H1 (cell line): ENCODE results near the gene ZDHHC8. TPM values are rescaled to one million over a fixed set of nuclear protein-coding genes. Genes with fewer than 3 reads are reported as not detected.

Experiments used
- CTCF ChIA-PET: fragments of 300-600 bp; sonication (Branson Sonifier 250); formaldehyde crosslinking; loops from one replicate; lab custom pipeline; 2021; ENCODE audit not compliant: partially characterized antibody; lab: Charles Lee
- POLR2A ChIA-PET: fragments of 300-600 bp; sonication (Branson Sonifier 250); formaldehyde crosslinking; loops from one replicate; lab custom pipeline; 2021; ENCODE audit warnings: inconsistent platforms; ENCODE audit not compliant: partially characterized antibody; lab: Charles Lee
- DNase-seq, 2 experiments: peaks; one replicate each; pipeline versions ENCODE4 v3.0.0 to v3.0.0-alpha.2; 2010 to 2022; ENCODE audit warnings: low spot score in 2 of 2, low read depth in 1 of 2, mixed read lengths in 1 of 2
- FAIRE-seq: peaks from 2 replicates; lab custom pipeline; 2011; peaks lifted over from hg19 to GRCh38; lab: Jason Lieb, UNC
- H2AFZ ChIP-seq: 2 replicates; pipeline ENCODE4 v1.8.1; 2012; ENCODE audit warnings: low read length, inconsistent platforms
- H2AK5ac ChIP-seq: 2 replicates; pipeline ENCODE4 v1.6.1; 2013; ENCODE audit warnings: low read depth, low read length
- H2BK120ac ChIP-seq: replicated peaks from 2 replicates; pipeline ENCODE3; 2013; ENCODE audit warnings: low read depth, low read length, inconsistent platforms
- H2BK12ac ChIP-seq: 2 replicates; pipeline ENCODE4 v1.6.1; 2013; ENCODE audit warnings: low read depth, low read length
- H2BK15ac ChIP-seq: 2 replicates; pipeline ENCODE4 v1.6.1; 2013; ENCODE audit warnings: low read length
- H2BK20ac ChIP-seq: 2 replicates; pipeline ENCODE4 v1.6.1; 2013; ENCODE audit warnings: low read length
- H2BK5ac ChIP-seq: 2 replicates; pipeline ENCODE4 v1.6.1; 2013; ENCODE audit warnings: low read depth, low read length
- H3K14ac ChIP-seq: 2 replicates; pipeline ENCODE4 v1.6.1; 2013; ENCODE audit warnings: inconsistent platforms; ENCODE audit not compliant: insufficient read length
- H3K18ac ChIP-seq: 2 replicates; pipeline ENCODE4 v1.6.1; 2013; ENCODE audit warnings: low read length; ENCODE audit errors: extremely low read depth
- H3K23ac ChIP-seq: 2 replicates; pipeline ENCODE4 v1.6.1; 2013; ENCODE audit warnings: inconsistent platforms; ENCODE audit not compliant: insufficient read length
- H3K23me2 ChIP-seq: 2 replicates; pipeline ENCODE4 v1.6.1; 2013; ENCODE audit warnings: low read depth, low read length
- H3K27ac ChIP-seq: 2 replicates; pipeline ENCODE4 v1.6.1; 2011; ENCODE audit warnings: low read depth, low read length, inconsistent platforms
- H3K27me3 ChIP-seq, 4 experiments: replicated peaks in 1 of 4; 1 replicate in 1 of 4; 2 replicates in 3 of 4; pipeline versions ENCODE4 v1.6.1 to v1.8.1; 2011 to 2013; ENCODE audit warnings: low read length in 3 of 4, mild to moderate bottlenecking in 3 of 4, inconsistent platforms in 2 of 4, mixed read lengths in 2 of 4, moderate library complexity in 1 of 4; ENCODE audit not compliant: control insufficient read depth in 3 of 4, insufficient read depth in 3 of 4; ENCODE audit errors: extremely low read depth in 1 of 4
- H3K36me3 ChIP-seq, 4 experiments: 2 replicates each; pipeline versions ENCODE4 v1.6.1 to v1.8.1; 2011 to 2013; ENCODE audit warnings: mild to moderate bottlenecking in 4 of 4, low read length in 3 of 4, moderate library complexity in 2 of 4, control low read depth in 1 of 4, inconsistent platforms in 1 of 4; ENCODE audit not compliant: insufficient read depth in 4 of 4, control insufficient read depth in 2 of 4
- H3K4ac ChIP-seq: replicated peaks from 2 replicates; pipeline ENCODE3; 2013; ENCODE audit warnings: low read length, low read depth, mixed read lengths, inconsistent platforms; ENCODE audit not compliant: insufficient read length
- H3K4me1 ChIP-seq, 4 experiments: replicated peaks in 1 of 4; 1 replicate in 1 of 4; 2 replicates in 3 of 4; pipeline versions ENCODE4 v1.6.1 to v1.8.1; 2011 to 2013; ENCODE audit warnings: low read length in 3 of 4, inconsistent platforms in 2 of 4, mixed read lengths in 1 of 4; ENCODE audit not compliant: insufficient read depth in 4 of 4, control insufficient read depth in 3 of 4
- H3K4me2 ChIP-seq, 2 experiments: 2 replicates each; pipeline versions ENCODE4 v1.6.1 to v1.8.1; 2011 to 2013; ENCODE audit warnings: low read depth in 2 of 2, low read length in 2 of 2, control low read depth in 1 of 2, inconsistent platforms in 1 of 2, mild to moderate bottlenecking in 1 of 2; ENCODE audit not compliant: insufficient read depth in 1 of 2
- H3K4me3 ChIP-seq, 4 experiments: fragments of 200-600, 300-600 bp in 1 of 4; sonication (generic), shearing (Covaris generic), sonication (Bioruptor Twin) in 1 of 4; 2 replicates each; pipeline versions ENCODE4 v1.5.1 to v1.8.1; 2011 to 2016; ENCODE audit warnings: low read length in 4 of 4, low read depth in 3 of 4, control low read depth in 2 of 4, inconsistent platforms in 2 of 4, mild to moderate bottlenecking in 2 of 4, mixed read lengths in 1 of 4, moderate library complexity in 1 of 4; ENCODE audit not compliant: insufficient read depth in 2 of 4; ENCODE audit errors: extremely low read depth in 1 of 4
- H3K56ac ChIP-seq: replicated peaks from 2 replicates; pipeline ENCODE3; 2013; ENCODE audit warnings: low read depth, mild to moderate bottlenecking, mixed read lengths, low read length, inconsistent platforms; ENCODE audit not compliant: insufficient read length
- H3K79me1 ChIP-seq: 2 replicates; pipeline ENCODE4 v1.6.1; 2013; ENCODE audit warnings: low read depth, low read length, control low read depth
- H3K79me2 ChIP-seq, 2 experiments: 2 replicates each; pipeline versions ENCODE4 v1.6.1 to v1.8.1; 2012 to 2013; ENCODE audit warnings: low read length in 2 of 2, mild to moderate bottlenecking in 2 of 2, inconsistent platforms in 1 of 2; ENCODE audit not compliant: insufficient read depth in 2 of 2, control insufficient read depth in 1 of 2
- H3K9ac ChIP-seq, 4 experiments: replicated peaks in 1 of 4; 1 replicate in 1 of 4; 2 replicates in 3 of 4; pipeline versions ENCODE4 v1.6.1 to v1.8.1; 2011 to 2013; ENCODE audit warnings: low read depth in 3 of 4, low read length in 3 of 4, control low read depth in 2 of 4, mild to moderate bottlenecking in 2 of 4, moderate library complexity in 2 of 4, inconsistent platforms in 1 of 4; ENCODE audit errors: extremely low read depth in 1 of 4
- H3K9me3 ChIP-seq, 2 experiments: 2 replicates each; pipeline versions ENCODE4 v1.6.1 to v1.8.1; 2012 to 2013; ENCODE audit warnings: mild to moderate bottlenecking in 2 of 2, moderate library complexity in 2 of 2, control low read depth in 1 of 2, inconsistent platforms in 1 of 2, low read depth in 1 of 2, low read length in 1 of 2, mixed read lengths in 1 of 2; ENCODE audit not compliant: insufficient read depth in 2 of 2
- H4K20me1 ChIP-seq, 2 experiments: replicated peaks in 1 of 2; 2 replicates each; pipeline versions ENCODE3 to v1.8.1; 2011 to 2013; ENCODE audit warnings: inconsistent platforms in 2 of 2, low read length in 2 of 2, mild to moderate bottlenecking in 1 of 2; ENCODE audit not compliant: insufficient read depth in 2 of 2, control insufficient read depth in 1 of 2
- H4K5ac ChIP-seq: 2 replicates; pipeline ENCODE4 v1.6.1; 2013; ENCODE audit warnings: low read length, low read depth, mixed read lengths, inconsistent platforms; ENCODE audit not compliant: insufficient read length
- H4K8ac ChIP-seq: 2 replicates; pipeline ENCODE4 v1.8.0; 2013; ENCODE audit warnings: mild to moderate bottlenecking, moderate library complexity, low read length, inconsistent platforms; ENCODE audit not compliant: insufficient read depth; ENCODE audit errors: extremely low read depth
- H4K91ac ChIP-seq: replicated peaks from 2 replicates; pipeline ENCODE3; 2013; ENCODE audit warnings: low read length, mixed read lengths, inconsistent platforms; ENCODE audit not compliant: insufficient read length
- CBX5 ChIP-seq: fragments of 300-800, 300-1000 bp; sonication (generic); IDR thresholded peaks from 2 replicates; pipeline ENCODE4 v1.7.1; 2016; ENCODE audit warnings: antibody characterized with exemption, low read length, low read depth
- CEBPB ChIP-seq: IDR thresholded peaks from 2 replicates; pipeline ENCODE4 v1.6.1; 2012; ENCODE audit warnings: low read depth, low read length
- EP300 ChIP-seq, 2 experiments: IDR thresholded peaks; 1 replicate in 1 of 2; 2 replicates in 1 of 2; pipeline ENCODE4 v1.6.1; 2011 to 2012; ENCODE audit warnings: low read depth in 2 of 2, low read length in 2 of 2, mild to moderate bottlenecking in 2 of 2, borderline replicate concordance in 1 of 2, inconsistent platforms in 1 of 2, moderate library complexity in 1 of 2
- KDM5A ChIP-seq: fragments of 200-600 bp; IDR thresholded peaks from 2 replicates; pipeline ENCODE4 v1.7.1; 2012; ENCODE audit warnings: mild to moderate bottlenecking, low read length, inconsistent platforms, mixed read lengths
- WGBS, 2 experiments: shearing (Covaris generic) in 1 of 2; methylation state at CpG; one replicate each; pipeline versions ENCODE4 v1.1.6 to v1.1.7; 2013 to 2015; ENCODE audit warnings: low lambda C conversion rate in 2 of 2, mixed read lengths in 2 of 2, inconsistent platforms in 1 of 2, low coverage in 1 of 2, missing lambda C conversion rate in 1 of 2; ENCODE audit not compliant: insufficient replicate concordance in 2 of 2, insufficient coverage in 1 of 2, insufficient read length in 1 of 2; ENCODE audit errors: extremely low coverage in 1 of 2, missing lambda C conversion rate in 1 of 2; 5-methylcytosine and 5-hydroxymethylcytosine counted together
- polyA plus RNA-seq, 7 experiments: library from polyadenylated mRNA; depleted of rRNA in 3 of 7; stranded (reverse) in 5 of 7; unstranded in 2 of 7; fragments of >200 nt in 5 of 7; fragments of 200-250 nt in 2 of 7; gene quantifications; 1 replicate in 5 of 7; 2 replicates in 1 of 7; 4 replicates in 1 of 7; pipeline versions ENCODE4 v1.2.1 to v1.2.3, GENCODE V29; 2011 to 2013; ENCODE audit warnings: missing spikeins in 2 of 7, mixed read lengths in 2 of 7
- total RNA-seq: library from RNA; stranded (reverse); fragmentation: NEBNext Ultra II Directional; extraction: Animal tissue kit (Norgen Biotek cat#: 25700); gene quantifications from 2 replicates; pipeline ENCODE4 v1.2.1, GENCODE V29; 2021
- TF ChIP-seq, protein P1 (sequence below): IDR thresholded peaks from 2 replicates; pipeline ENCODE4 v1.6.1; 2011; ENCODE audit warnings: low read length, improper control_type of control experiment

Gene ZDHHC8
- total and polyA plus RNA-seq, 2 of the 8 experiments (the other 6 are each of a cell fraction or from before 2014, with no cell fraction given), result 18.6 to 65.6 TPM

DNA sequence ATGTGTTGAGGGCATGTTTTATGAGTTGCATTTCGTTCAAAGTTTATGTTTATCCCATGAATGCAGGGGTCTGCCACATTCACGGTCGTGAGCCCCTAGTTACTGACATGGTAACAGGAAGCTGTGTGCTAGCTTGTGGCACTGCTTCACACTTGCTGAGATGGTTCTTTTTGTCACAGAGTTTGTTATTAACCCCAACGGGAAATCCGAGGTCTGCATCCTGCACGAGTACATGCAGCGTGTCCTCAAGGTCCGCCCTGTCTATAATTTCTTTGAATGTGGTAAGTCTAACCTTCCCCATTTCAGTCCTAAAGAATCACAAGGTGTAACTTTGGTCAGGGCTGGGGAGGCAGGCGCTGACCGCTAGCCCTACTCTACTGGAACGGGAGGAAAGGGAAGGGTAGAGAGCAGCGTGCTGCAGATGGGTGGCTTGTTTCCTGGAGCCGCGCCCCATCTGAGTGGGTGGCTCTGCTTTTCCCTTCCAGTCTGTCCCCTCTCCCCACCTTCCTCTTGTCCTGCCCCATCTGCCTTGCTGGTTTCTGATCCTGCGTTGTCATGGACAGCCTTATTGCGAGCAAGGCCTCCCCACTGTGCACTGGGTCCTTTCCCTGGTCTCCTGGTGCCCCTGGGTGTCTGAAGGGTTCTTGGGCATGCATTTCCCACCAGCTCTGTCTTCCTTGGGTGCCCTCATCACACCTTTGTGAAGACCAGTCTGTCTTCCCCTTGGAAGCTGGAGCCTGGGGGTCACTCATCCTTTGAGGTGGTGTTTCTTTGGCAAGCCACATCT, 39.7 kb upstream of the ZDHHC8 start:
- Histone ChIP-seq H3K79me2 (peaks cover 0 to 16% of the 10 kb centered on the region in 2 experiments; a peak in 1 of 4 replicates), H3K36me3 (peaks cover 67 to 97% (median 87%) of the 10 kb centered on the region in 4 experiments), H4K91ac (no peak overlapping the region)

More for the DNA sequence above, 39.7 kb upstream of the ZDHHC8 start:
- H3K23ac ChIP-seq, result no peak overlapping the region
- no peak overlapping the region for H3K18ac ChIP-seq
- H4K5ac ChIP-seq, result no peak overlapping the region
- H3K23me2 ChIP-seq, result no peaks in the 10 kb centered on the region
- no peak overlapping the region for H2BK12ac ChIP-seq
- H3K14ac ChIP-seq, result no peak overlapping the region
- no peak overlapping the region for H2BK120ac ChIP-seq
- H3K4me2 ChIP-seq, result no peak overlapping the region
- no peak overlapping the region for H3K4ac ChIP-seq
- H3K27ac ChIP-seq, result no peak overlapping the region
- no peak for FAIRE-seq
- H3K9ac ChIP-seq, result no peak overlapping the region
- no peak for DNase-seq
- H3K9me3 ChIP-seq, result no peaks in the 10 kb centered on the region; a peak in 1 of 4 replicates
- CTCF ChIA-PET, result interaction anchor here (1.1 to 2.8 kb wide), 2 partner anchors 14 to 19 kb away, joined by 4 to 16 read pairs; no protein-coding TSS in a partner anchor
- no peak for TF ChIP-seq KDM5A
- no peak for TF ChIP-seq EP300 (IDR thresholded peaks at IDR 0.05; ENCODE audit: borderline replicate concordance in 1 of 2, low read depth in 2 of 2, low read length in 2 of 2)
- TF ChIP-seq, protein P1, sequence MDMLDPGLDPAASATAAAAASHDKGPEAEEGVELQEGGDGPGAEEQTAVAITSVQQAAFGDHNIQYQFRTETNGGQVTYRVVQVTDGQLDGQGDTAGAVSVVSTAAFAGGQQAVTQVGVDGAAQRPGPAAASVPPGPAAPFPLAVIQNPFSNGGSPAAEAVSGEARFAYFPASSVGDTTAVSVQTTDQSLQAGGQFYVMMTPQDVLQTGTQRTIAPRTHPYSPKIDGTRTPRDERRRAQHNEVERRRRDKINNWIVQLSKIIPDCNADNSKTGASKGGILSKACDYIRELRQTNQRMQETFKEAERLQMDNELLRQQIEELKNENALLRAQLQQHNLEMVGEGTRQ, result no peak
- TF ChIP-seq CBX5, result no peak
- no peak for TF ChIP-seq CEBPB
- peaks cover 12% of the 10 kb centered on the region for H3K79me1 ChIP-seq
- H3K27me3 ChIP-seq, result no peaks in the 10 kb centered on the region
- no peak overlapping the region for H2AK5ac ChIP-seq
- H2BK15ac ChIP-seq, result no peak overlapping the region
- POLR2A ChIA-PET, result interaction anchor here (1.6 to 29.4 kb wide), 3 partner anchors 8 to 20 kb away, joined by 5 to 598 read pairs (median 16); partner anchors contain the start of genes RANBP1 and TRMT2A
- H3K56ac ChIP-seq, result no peak overlapping the region
- peaks cover 18 to 42% of the 10 kb centered on the region in 2 experiments for H4K20me1 ChIP-seq
- H2AFZ ChIP-seq, result no peak overlapping the region
- H3K4me1 ChIP-seq, result no peaks in the 10 kb centered on the region
- WGBS, 2 experiments, result 95% methylated on average over 13 of the region's 16 CpGs; no CpG with 5 or more reads in 1 of the 2 experiments
- no peak overlapping the region for H3K4me3 ChIP-seq
- H2BK20ac ChIP-seq, result no peak overlapping the region
- no peak overlapping the region for H2BK5ac ChIP-seq
- peak overlapping the region; percentile 31; the same call in 1 of the 2 replicates for H4K8ac ChIP-seq
